ENCODE data around the gene GXYLT1.

GXYLT1 gene

DNA sequence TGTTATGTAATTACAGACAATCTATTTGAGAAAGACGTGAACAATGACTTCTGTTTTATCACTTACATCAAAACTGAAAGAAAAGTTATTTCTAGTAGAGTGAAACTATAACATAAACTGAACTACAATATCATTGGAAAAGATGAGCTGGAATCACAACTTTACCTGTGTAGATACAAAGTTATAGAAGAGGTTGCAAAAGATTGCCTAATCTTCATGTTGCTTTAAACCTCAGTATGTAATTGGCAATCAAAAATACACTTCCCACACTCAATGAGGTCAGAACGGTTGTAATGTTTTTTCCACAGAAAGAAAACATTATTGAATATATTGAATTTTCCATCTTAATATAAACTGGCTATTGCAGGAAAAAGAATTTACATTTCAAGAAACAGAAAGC, 37.7 kb upstream of the GXYLT1 start:
- DNase-seq (ENCODE audit: low read depth in 1 of 2, low spot score in 1 of 2) = no peak
- TF ChIP-seq, protein P1, sequence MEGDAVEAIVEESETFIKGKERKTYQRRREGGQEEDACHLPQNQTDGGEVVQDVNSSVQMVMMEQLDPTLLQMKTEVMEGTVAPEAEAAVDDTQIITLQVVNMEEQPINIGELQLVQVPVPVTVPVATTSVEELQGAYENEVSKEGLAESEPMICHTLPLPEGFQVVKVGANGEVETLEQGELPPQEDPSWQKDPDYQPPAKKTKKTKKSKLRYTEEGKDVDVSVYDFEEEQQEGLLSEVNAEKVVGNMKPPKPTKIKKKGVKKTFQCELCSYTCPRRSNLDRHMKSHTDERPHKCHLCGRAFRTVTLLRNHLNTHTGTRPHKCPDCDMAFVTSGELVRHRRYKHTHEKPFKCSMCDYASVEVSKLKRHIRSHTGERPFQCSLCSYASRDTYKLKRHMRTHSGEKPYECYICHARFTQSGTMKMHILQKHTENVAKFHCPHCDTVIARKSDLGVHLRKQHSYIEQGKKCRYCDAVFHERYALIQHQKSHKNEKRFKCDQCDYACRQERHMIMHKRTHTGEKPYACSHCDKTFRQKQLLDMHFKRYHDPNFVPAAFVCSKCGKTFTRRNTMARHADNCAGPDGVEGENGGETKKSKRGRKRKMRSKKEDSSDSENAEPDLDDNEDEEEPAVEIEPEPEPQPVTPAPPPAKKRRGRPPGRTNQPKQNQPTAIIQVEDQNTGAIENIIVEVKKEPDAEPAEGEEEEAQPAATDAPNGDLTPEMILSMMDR (IDR thresholded peaks at IDR 0.05; ENCODE audit: insufficient read depth, low read length) = no peak
- TF ChIP-seq GABPA (IDR thresholded peaks at IDR 0.05; ENCODE audit: low read depth) (no peak), SPI1 (IDR thresholded peaks at IDR 0.05; ENCODE audit: borderline replicate concordance, low read depth) (no peak), POLR2AphosphoS5 (IDR thresholded peaks at IDR 0.05; ENCODE audit: low read depth) (no peak)
- TF ChIP-seq, protein P2, sequence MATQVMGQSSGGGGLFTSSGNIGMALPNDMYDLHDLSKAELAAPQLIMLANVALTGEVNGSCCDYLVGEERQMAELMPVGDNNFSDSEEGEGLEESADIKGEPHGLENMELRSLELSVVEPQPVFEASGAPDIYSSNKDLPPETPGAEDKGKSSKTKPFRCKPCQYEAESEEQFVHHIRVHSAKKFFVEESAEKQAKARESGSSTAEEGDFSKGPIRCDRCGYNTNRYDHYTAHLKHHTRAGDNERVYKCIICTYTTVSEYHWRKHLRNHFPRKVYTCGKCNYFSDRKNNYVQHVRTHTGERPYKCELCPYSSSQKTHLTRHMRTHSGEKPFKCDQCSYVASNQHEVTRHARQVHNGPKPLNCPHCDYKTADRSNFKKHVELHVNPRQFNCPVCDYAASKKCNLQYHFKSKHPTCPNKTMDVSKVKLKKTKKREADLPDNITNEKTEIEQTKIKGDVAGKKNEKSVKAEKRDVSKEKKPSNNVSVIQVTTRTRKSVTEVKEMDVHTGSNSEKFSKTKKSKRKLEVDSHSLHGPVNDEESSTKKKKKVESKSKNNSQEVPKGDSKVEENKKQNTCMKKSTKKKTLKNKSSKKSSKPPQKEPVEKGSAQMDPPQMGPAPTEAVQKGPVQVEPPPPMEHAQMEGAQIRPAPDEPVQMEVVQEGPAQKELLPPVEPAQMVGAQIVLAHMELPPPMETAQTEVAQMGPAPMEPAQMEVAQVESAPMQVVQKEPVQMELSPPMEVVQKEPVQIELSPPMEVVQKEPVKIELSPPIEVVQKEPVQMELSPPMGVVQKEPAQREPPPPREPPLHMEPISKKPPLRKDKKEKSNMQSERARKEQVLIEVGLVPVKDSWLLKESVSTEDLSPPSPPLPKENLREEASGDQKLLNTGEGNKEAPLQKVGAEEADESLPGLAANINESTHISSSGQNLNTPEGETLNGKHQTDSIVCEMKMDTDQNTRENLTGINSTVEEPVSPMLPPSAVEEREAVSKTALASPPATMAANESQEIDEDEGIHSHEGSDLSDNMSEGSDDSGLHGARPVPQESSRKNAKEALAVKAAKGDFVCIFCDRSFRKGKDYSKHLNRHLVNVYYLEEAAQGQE (IDR thresholded peaks at IDR 0.05; ENCODE audit: insufficient replicate concordance, low read depth) = no peak

DNA sequence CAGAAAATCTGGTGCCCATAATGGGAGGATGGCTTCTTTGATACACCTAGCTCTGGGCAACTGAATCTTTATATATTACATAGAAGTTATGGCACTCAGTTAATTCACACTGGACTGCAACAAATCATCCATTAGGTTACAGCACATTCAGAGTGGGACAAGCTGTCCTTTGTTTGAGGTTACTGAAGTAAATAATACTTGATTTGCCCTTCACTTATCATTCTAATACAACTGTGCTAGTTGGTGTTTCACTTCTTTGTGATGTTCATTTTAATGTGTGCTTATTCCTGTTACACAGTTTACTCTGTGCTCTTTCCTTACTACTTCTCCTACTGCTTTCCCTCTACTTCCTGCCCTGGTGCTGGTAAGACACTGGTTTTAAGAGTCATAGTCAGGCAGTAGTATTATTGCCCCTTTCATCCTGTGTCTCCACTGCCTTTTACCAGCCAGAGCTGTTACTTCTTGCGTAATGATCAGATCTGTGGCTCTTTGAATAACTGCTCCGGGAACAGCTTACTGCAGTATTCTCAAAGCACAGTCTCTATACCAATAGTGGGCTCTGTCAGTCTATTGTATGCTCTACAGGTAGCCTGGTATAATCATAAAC, 36.4 kb upstream of the GXYLT1 start:
- peak; percentile 31 to 74 for DNase-seq (ENCODE audit: low read depth in 1 of 2, low spot score in 1 of 2)
- no peak for TF ChIP-seq POLR2AphosphoS5 (IDR thresholded peaks at IDR 0.05; ENCODE audit: low read depth)
- TF ChIP-seq GABPA (IDR thresholded peaks at IDR 0.05; ENCODE audit: low read depth) = no peak
- TF ChIP-seq, protein P2 (IDR thresholded peaks at IDR 0.05; ENCODE audit: insufficient replicate concordance, low read depth) = no peak
- no peak for TF ChIP-seq SPI1 (IDR thresholded peaks at IDR 0.05; ENCODE audit: borderline replicate concordance, low read depth)
- TF ChIP-seq, protein P1 (IDR thresholded peaks at IDR 0.05; ENCODE audit: insufficient read depth, low read length) = no peak
- H3K27me3 ChIP-seq (ENCODE audit: insufficient read depth, poor library complexity, severe bottlenecking) = no peaks in the 10 kb centered on the region

More for the DNA sequence above, 37.7 kb upstream of the GXYLT1 start:
- Histone ChIP-seq H3K27ac (replicated peaks) (peak overlapping the region; percentile 42), H3K4me3 (replicated peaks; ENCODE audit: insufficient read depth, low read length) (no peak overlapping the region), H3K27me3 (ENCODE audit: insufficient read depth, poor library complexity, severe bottlenecking) (no peaks in the 10 kb centered on the region)

DNA sequence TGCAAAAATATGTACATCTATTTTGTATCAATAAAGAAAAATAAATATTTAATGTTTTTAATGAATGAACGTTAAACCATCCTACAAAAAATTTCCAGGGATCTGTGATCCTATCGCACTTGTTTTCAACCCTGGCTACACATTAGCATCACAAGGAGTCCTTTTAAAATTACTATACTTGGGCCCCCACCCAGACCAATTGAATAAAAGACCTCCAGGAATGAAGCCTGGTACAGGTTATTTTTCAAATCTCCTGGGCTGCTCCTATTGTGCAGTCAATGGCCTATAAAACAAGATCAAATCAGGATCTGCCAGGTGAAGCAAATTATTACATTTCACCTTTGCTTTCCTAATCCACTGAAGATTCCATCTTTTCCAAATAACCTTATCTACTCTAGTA, 33.4 kb upstream of the GXYLT1 start:
- no peak overlapping the region for H3K4me3 ChIP-seq (replicated peaks; ENCODE audit: insufficient read depth, low read length)
- H3K27ac ChIP-seq (replicated peaks) = no peak overlapping the region
- DNase-seq (ENCODE audit: low read depth in 1 of 2, low spot score in 1 of 2) = no peak
- H3K27me3 ChIP-seq (ENCODE audit: insufficient read depth, poor library complexity, severe bottlenecking) = no peaks in the 10 kb centered on the region
- TF ChIP-seq, protein P1 (IDR thresholded peaks at IDR 0.05; ENCODE audit: insufficient read depth, low read length) = no peak
- TF ChIP-seq GABPA (IDR thresholded peaks at IDR 0.05; ENCODE audit: low read depth) (no peak), SPI1 (IDR thresholded peaks at IDR 0.05; ENCODE audit: borderline replicate concordance, low read depth) (no peak), POLR2AphosphoS5 (IDR thresholded peaks at IDR 0.05; ENCODE audit: low read depth) (no peak)
- TF ChIP-seq, protein P2 (IDR thresholded peaks at IDR 0.05; ENCODE audit: insufficient replicate concordance, low read depth) = no peak

More for the DNA sequence above, 36.4 kb upstream of the GXYLT1 start:
- Histone ChIP-seq H3K4me3 (replicated peaks; ENCODE audit: insufficient read depth, low read length) (no peak overlapping the region), H3K27ac (replicated peaks) (peak overlapping the region; percentile 42)
